Neural progenitor cell (in vitro differentiated cells): Measurements from ENCODE around the gene SMPD3. TPM values are rescaled to one million over a fixed set of nuclear protein-coding genes. Genes with fewer than 3 reads are reported as not detected.

Experiments
- DNase-seq: peaks from one replicate; pipeline ENCODE4 v3.0.0-alpha.2; 2016; ENCODE audit warnings: low spot score
- H2AFZ ChIP-seq: fragments of 200-600 bp; sonication (generic); replicated peaks from 2 replicates; pipeline ENCODE4 v1.6.1; 2016; ENCODE audit warnings: antibody characterized with exemption
- H3F3A ChIP-seq: fragments of 200-600 bp; sonication (generic); 2 replicates; pipeline ENCODE4 v1.6.1; 2016; ENCODE audit warnings: antibody characterized with exemption, low read depth
- H3K27ac ChIP-seq: fragments of 200-600 bp; sonication (generic); 2 replicates; pipeline ENCODE4 v1.5.1; 2016; ENCODE audit warnings: mild to moderate bottlenecking
- H3K27me3 ChIP-seq: fragments of 200-600 bp; sonication (generic); 2 replicates; pipeline ENCODE4 v1.6.1; 2016; ENCODE audit warnings: mild to moderate bottlenecking, moderate library complexity
- H3K36me3 ChIP-seq: fragments of 200-600 bp; sonication (generic); 2 replicates; pipeline ENCODE4 v1.5.1; 2016
- H3K4me1 ChIP-seq: fragments of 200-600 bp; sonication (generic); 2 replicates; pipeline ENCODE4 v1.6.1; 2016; ENCODE audit warnings: mixed run types
- H3K4me2 ChIP-seq: fragments of 200-600 bp; sonication (generic); 2 replicates; pipeline ENCODE4 v1.6.1; 2016
- H3K4me3 ChIP-seq: fragments of 200-600 bp; sonication (generic); 2 replicates; pipeline ENCODE4 v1.5.1; 2016
- H3K79me2 ChIP-seq: fragments of 200-600 bp; sonication (generic); 2 replicates; pipeline ENCODE4 v1.6.1; 2016; ENCODE audit warnings: low read depth
- H3K9ac ChIP-seq: fragments of 200-600 bp; sonication (generic); 2 replicates; pipeline ENCODE4 v1.6.1; 2016
- H3K9me3 ChIP-seq: fragments of 200-600 bp; sonication (generic); 2 replicates; pipeline ENCODE4 v1.5.1; 2016; ENCODE audit warnings: low read depth
- H4K20me1 ChIP-seq: fragments of 200-600 bp; sonication (generic); 2 replicates; pipeline ENCODE4 v1.6.1; 2016; ENCODE audit warnings: low read depth
- H3K27ac Mint-ChIP-seq: 3 replicates; pipeline ENCODE4 v1.8.0; 2021; ENCODE audit warnings: mixed read lengths
- H3K27me3 Mint-ChIP-seq: 2 replicates; pipeline ENCODE4 v1.8.0; 2022; ENCODE audit warnings: low read depth, mild to moderate bottlenecking, inconsistent platforms, moderate library complexity, mixed read lengths; ENCODE audit not compliant: insufficient read depth
- H3K36me3 Mint-ChIP-seq: 3 replicates; pipeline ENCODE4 v1.8.0; 2021; ENCODE audit warnings: mixed read lengths
- H3K4me1 Mint-ChIP-seq: 3 replicates; pipeline ENCODE4 v1.8.0; 2021; ENCODE audit warnings: mixed read lengths
- H3K4me3 Mint-ChIP-seq: 3 replicates; pipeline ENCODE4 v1.8.0; 2021; ENCODE audit warnings: mild to moderate bottlenecking, moderate library complexity, mixed read lengths
- H3K9me3 Mint-ChIP-seq: 3 replicates; pipeline ENCODE4 v1.8.0; 2020; ENCODE audit warnings: mixed read lengths
- CTCF ChIP-seq: fragments of 200-600 bp; sonication (generic); IDR thresholded peaks from 2 replicates; pipeline ENCODE4 v1.5.1; 2017; ENCODE audit warnings: antibody characterized with exemption, mild to moderate bottlenecking
- EZH2 ChIP-seq: fragments of 200-600 bp; sonication (generic); IDR thresholded peaks from 2 replicates; pipeline ENCODE4 v1.6.1; 2017; ENCODE audit warnings: antibody characterized with exemption, mild to moderate bottlenecking, moderate library complexity
- EZH2phosphoT487 ChIP-seq: fragments of 200-600 bp; sonication (generic); IDR thresholded peaks from 2 replicates; pipeline ENCODE4 v1.6.1; 2017; ENCODE audit warnings: antibody characterized with exemption
- total RNA-seq: library from RNA; depleted of rRNA; stranded (reverse); fragments of >200 nt; gene quantifications from 2 replicates; pipeline ENCODE4 v1.2.3, GENCODE V29; 2015; ENCODE audit warnings: low replicate concordance

The SMPD3 gene
- total RNA-seq, 1 donor from 2014 or later = not detected

DNA sequence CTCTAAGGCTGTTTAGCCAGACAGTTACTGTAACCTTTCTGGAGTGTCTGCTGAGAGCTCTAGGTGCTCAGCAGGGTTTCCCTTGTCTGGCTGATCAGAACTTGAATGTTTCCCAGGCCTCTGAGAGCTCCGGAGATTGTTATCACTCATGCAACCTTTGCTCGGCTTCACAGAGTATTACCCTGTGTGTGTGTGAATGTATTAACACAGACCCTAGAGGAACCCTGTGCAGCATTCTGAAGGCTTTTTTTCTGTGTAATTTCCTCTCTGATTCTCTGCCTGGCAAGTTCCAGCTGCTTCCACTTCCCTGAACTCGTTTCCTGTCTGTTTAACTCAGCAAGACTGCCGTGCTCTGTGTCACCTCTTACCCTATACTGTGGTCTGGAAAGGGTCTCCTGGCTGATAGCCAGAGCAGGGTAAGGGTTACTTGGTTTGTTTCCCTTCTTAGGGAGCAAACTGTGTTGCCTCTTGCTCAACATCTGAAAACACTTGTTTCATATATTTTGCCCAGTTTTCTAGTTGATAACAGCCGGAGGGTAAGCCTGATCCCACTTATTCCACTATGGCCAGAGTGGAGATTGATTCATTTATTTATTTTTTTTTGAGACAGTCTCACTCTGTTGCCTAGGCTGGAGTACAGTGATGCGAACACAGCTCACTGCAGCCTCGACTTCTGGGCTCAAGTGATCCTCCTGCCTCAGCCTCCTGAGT is 115.7 kb downstream of the SMPD3 start:
- peaks cover 6% of the 10 kb centered on the region for H3K36me3 Mint-ChIP-seq
- no peaks in the 10 kb centered on the region for H3K27me3 ChIP-seq
- H3K27me3 Mint-ChIP-seq = no peaks in the 10 kb centered on the region
- H3K4me2 ChIP-seq = no peak overlapping the region
- no peak for TF ChIP-seq EZH2phosphoT487
- H2AFZ ChIP-seq = no peak overlapping the region
- no peaks in the 10 kb centered on the region for H3K36me3 ChIP-seq
- H3K79me2 ChIP-seq = no peaks in the 10 kb centered on the region
- no peaks in the 10 kb centered on the region for H3K9me3 ChIP-seq
- H3K4me3 ChIP-seq = no peak overlapping the region
- H3K27ac ChIP-seq = no peak overlapping the region
- no peaks in the 10 kb centered on the region for H3K9me3 Mint-ChIP-seq
- H3K27ac Mint-ChIP-seq = no peak overlapping the region
- no peaks in the 10 kb centered on the region for H3K4me1 ChIP-seq
- H3K4me1 Mint-ChIP-seq = peaks cover 10% of the 10 kb centered on the region
- DNase-seq = no peak
- peaks cover 7% of the 10 kb centered on the region for H4K20me1 ChIP-seq
- no peak overlapping the region for H3K4me3 Mint-ChIP-seq
- peaks cover 18% of the 10 kb centered on the region for H3F3A ChIP-seq
- H3K9ac ChIP-seq = no peak overlapping the region

DNA sequence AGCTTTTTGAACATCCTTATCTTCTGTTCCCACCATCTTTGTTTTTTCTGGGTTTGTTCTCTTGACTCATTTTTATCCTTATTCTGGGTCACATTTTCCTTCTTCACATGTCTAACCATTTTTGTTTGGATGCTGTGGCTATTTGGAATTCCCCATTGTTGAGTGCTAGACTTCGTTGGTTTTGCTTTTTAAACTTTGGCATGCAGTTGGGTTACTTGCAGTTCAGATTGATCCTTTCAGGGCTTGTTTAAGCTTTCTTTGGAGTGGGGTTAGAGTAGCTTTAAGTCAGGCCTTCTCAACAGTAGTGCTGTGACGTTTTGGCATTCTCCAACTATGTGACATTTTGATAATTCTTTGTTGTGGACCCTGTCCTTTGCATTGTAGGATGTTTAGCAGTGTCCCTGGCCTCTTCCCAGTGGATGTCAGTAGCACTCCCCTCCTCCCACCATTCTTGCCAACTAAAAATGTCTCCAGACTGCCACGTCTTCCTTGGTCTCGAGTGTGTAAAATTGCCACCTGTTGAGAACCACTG is 116.4 kb downstream of the SMPD3 start:
- H4K20me1 ChIP-seq = peaks cover 7% of the 10 kb centered on the region
- H3K4me1 ChIP-seq = no peaks in the 10 kb centered on the region
- H3K79me2 ChIP-seq = no peaks in the 10 kb centered on the region
- TF ChIP-seq EZH2phosphoT487 (no peak), EZH2 (no peak), CTCF (no peak)
- Mint-ChIP-seq H3K27me3 (no peaks in the 10 kb centered on the region), H3K9me3 (no peaks in the 10 kb centered on the region), H3K4me1 (peaks cover 15% of the 10 kb centered on the region), H3K27ac (no peak overlapping the region), H3K4me3 (no peak overlapping the region), H3K36me3 (peaks cover 2% of the 10 kb centered on the region)
- no peak overlapping the region for H3K9ac ChIP-seq
- H3K36me3 ChIP-seq = no peaks in the 10 kb centered on the region
- H2AFZ ChIP-seq = no peak overlapping the region
- no peaks in the 10 kb centered on the region for H3K9me3 ChIP-seq
- no peak overlapping the region for H3K4me2 ChIP-seq
- H3K27ac ChIP-seq = no peak overlapping the region
- H3K27me3 ChIP-seq = no peaks in the 10 kb centered on the region
- peaks cover 22% of the 10 kb centered on the region for H3F3A ChIP-seq
- DNase-seq = no peak
- H3K4me3 ChIP-seq = no peak overlapping the region

DNA sequence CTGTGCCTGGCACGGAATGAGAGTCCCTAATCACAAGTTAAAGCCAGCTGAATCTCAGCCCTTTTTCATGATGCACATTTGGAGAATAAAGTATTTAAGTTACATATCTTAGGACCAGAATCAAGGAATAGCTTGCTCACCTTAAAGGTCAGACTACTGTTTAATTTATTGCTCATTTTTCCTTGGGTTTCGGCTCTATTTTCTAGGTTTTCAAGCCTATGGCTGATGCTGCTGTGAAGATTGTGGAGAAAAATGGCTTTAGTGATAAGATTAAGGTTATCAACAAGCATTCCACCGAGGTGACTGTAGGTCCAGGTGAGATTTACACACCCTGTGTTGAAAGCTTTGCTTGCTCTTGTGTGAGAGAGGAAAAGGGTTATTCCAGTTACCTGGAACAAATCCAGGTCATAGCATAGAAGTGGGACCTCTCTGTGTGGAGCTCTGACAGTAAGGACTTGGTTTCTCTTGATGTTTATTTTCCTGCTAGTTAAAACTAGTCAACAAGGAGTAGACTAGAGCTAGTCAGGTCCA is 119.4 kb downstream of the SMPD3 start:
- DNase-seq = no peak
- no peaks in the 10 kb centered on the region for H3K79me2 ChIP-seq
- no peak overlapping the region for H3K27ac Mint-ChIP-seq
- no peak overlapping the region for H3K9ac ChIP-seq
- H4K20me1 ChIP-seq = peaks cover 3% of the 10 kb centered on the region
- H3K9me3 ChIP-seq = no peaks in the 10 kb centered on the region
- no peak for TF ChIP-seq EZH2
- no peak for TF ChIP-seq CTCF
- TF ChIP-seq EZH2phosphoT487 = no peak
- H3K9me3 Mint-ChIP-seq = no peaks in the 10 kb centered on the region
- no peak overlapping the region for H3K4me3 Mint-ChIP-seq
- no peaks in the 10 kb centered on the region for H3K27me3 ChIP-seq
- no peaks in the 10 kb centered on the region for H3K4me1 ChIP-seq
- H3K36me3 Mint-ChIP-seq = peaks cover under 1% of the 10 kb centered on the region
- H3F3A ChIP-seq = peaks cover 22% of the 10 kb centered on the region
- H2AFZ ChIP-seq = no peak overlapping the region
- peaks cover 2% of the 10 kb centered on the region for H3K27me3 Mint-ChIP-seq
- no peak overlapping the region for H3K4me3 ChIP-seq
- H3K4me2 ChIP-seq = no peak overlapping the region
- H3K36me3 ChIP-seq = no peaks in the 10 kb centered on the region
- H3K4me1 Mint-ChIP-seq = peaks cover 15% of the 10 kb centered on the region
- no peak overlapping the region for H3K27ac ChIP-seq
